Endodermal cell (in vitro differentiated cells): ENCODE measurements around the gene LRP5. TPM values are rescaled to one million over a fixed set of nuclear protein-coding genes. Genes with fewer than 3 reads are reported as not detected.

Experiments
- DNase-seq: peaks from one replicate; pipeline ENCODE4 v3.0.0-alpha.2; 2017
- H3K27ac ChIP-seq: 2 replicates; pipeline ENCODE4 v1.5.1; 2013; ENCODE audit warnings: mild to moderate bottlenecking, low read depth, low read length, moderate library complexity
- H3K27me3 ChIP-seq: 2 replicates; pipeline ENCODE4 v1.6.1; 2013; ENCODE audit warnings: mild to moderate bottlenecking, low read length, moderate library complexity; ENCODE audit not compliant: insufficient read depth, control insufficient read depth, poor library complexity, severe bottlenecking
- H3K36me3 ChIP-seq: 2 replicates; pipeline ENCODE4 v1.7.0; 2013; ENCODE audit warnings: mild to moderate bottlenecking, low read length, moderate library complexity; ENCODE audit not compliant: control insufficient read depth, insufficient read depth
- H3K4me1 ChIP-seq: one replicate; pipeline ENCODE4 v1.7.0; 2013; ENCODE audit warnings: low read length; ENCODE audit not compliant: control insufficient read depth, insufficient read depth
- H3K4me3 ChIP-seq: 2 replicates; pipeline ENCODE4 v1.5.1; 2013; ENCODE audit warnings: mild to moderate bottlenecking, low read length, moderate library complexity
- H3K9ac ChIP-seq: 2 replicates; pipeline ENCODE4 v1.6.1; 2013; ENCODE audit warnings: mild to moderate bottlenecking, low read length, moderate library complexity; ENCODE audit not compliant: poor library complexity, severe bottlenecking; ENCODE audit errors: extremely low read depth
- H3K9me3 ChIP-seq: 2 replicates; pipeline ENCODE4 v1.6.1; 2013; ENCODE audit warnings: mild to moderate bottlenecking, low read length, moderate library complexity; ENCODE audit not compliant: control insufficient read depth
- H3K27ac Mint-ChIP-seq: 2 replicates; pipeline ENCODE4 v1.8.0; 2020; ENCODE audit warnings: mixed read lengths
- H3K27me3 Mint-ChIP-seq: 2 replicates; pipeline ENCODE4 v1.8.0; 2021; ENCODE audit warnings: mild to moderate bottlenecking, mixed read lengths; ENCODE audit not compliant: insufficient read depth
- H3K36me3 Mint-ChIP-seq: 2 replicates; pipeline ENCODE4 v1.8.0; 2020; ENCODE audit warnings: low read depth, mixed read lengths
- H3K4me1 Mint-ChIP-seq: 2 replicates; pipeline ENCODE4 v1.8.0; 2020; ENCODE audit warnings: mixed read lengths
- H3K4me3 Mint-ChIP-seq: 2 replicates; pipeline ENCODE4 v1.8.0; 2020; ENCODE audit warnings: mild to moderate bottlenecking, moderate library complexity, mixed read lengths
- H3K9me3 Mint-ChIP-seq: 2 replicates; pipeline ENCODE4 v1.8.0; 2020; ENCODE audit warnings: mild to moderate bottlenecking, mixed read lengths
- CTCF ChIP-seq: fragments of 200-600 bp; sonication (generic); conservative IDR thresholded peaks from 2 replicates; pipeline ENCODE4 v1.5.0; 2021; ENCODE audit warnings: antibody characterized with exemption, mild to moderate bottlenecking
- WGBS, 2 experiments: methylation state at CpG; one replicate each; pipeline versions ENCODE4 v1.1.5 to v1.1.7; 2013; ENCODE audit warnings: missing lambda C conversion rate in 2 of 2, mixed read lengths in 1 of 2; ENCODE audit not compliant: insufficient coverage in 1 of 2, insufficient read length in 1 of 2; 5-methylcytosine and 5-hydroxymethylcytosine counted together
- total RNA-seq, 2 donors: library from RNA; stranded (reverse); fragmentation: NEBNext Ultra II Directional in 1 of 2; extraction: Animal tissue kit (Norgen Biotek cat#: 25700) in 1 of 2; gene quantifications; 2 replicates in 1 of 2; 3 replicates in 1 of 2; pipeline ENCODE4 v1.2.1, GENCODE V29; 2021

The LRP5 gene
- total RNA-seq, 2 donors from 2014 or later, result 58.2 to 64.1 TPM

GRCh38 chr11:68297052-68297378 is 15.4 kb upstream of the LRP5 start:
- H3K4me3 ChIP-seq, result no peak overlapping the region
- Mint-ChIP-seq H3K27ac (no peak overlapping the region), H3K36me3 (no peaks in the 10 kb centered on the region), H3K4me1 (no peaks in the 10 kb centered on the region), H3K9me3 (no peaks in the 10 kb centered on the region), H3K4me3 (no peak overlapping the region), H3K27me3 (peaks cover 6% of the 10 kb centered on the region)
- DNase-seq, result no peak
- no peaks in the 10 kb centered on the region for H3K9me3 ChIP-seq
- no peak overlapping the region for H3K27ac ChIP-seq
- H3K4me1 ChIP-seq, result no peaks in the 10 kb centered on the region
- no peaks in the 10 kb centered on the region for H3K27me3 ChIP-seq
- H3K9ac ChIP-seq, result no peak overlapping the region
- H3K36me3 ChIP-seq, result no peaks in the 10 kb centered on the region
- no peak for TF ChIP-seq CTCF
- 90 to 93% methylated on average over 5 to 6 of the region's 6 CpGs for WGBS, 2 experiments

- Histone ChIP-seq H3K36me3 (no peaks in the 10 kb centered on the region), H3K27ac (no peak overlapping the region), H3K9ac (no peak overlapping the region), H3K4me3 (no peak overlapping the region), H3K27me3 (no peaks in the 10 kb centered on the region), H3K4me1 (no peaks in the 10 kb centered on the region), H3K9me3 (no peaks in the 10 kb centered on the region)
- Mint-ChIP-seq H3K9me3 (no peaks in the 10 kb centered on the region), H3K27ac (no peak overlapping the region), H3K27me3 (peaks cover 6% of the 10 kb centered on the region), H3K36me3 (no peaks in the 10 kb centered on the region), H3K4me1 (no peaks in the 10 kb centered on the region), H3K4me3 (no peak overlapping the region)
- WGBS, 2 experiments, result 58 to 65% methylated on average over 5 to 10 of the region's 10 CpGs
- DNase-seq, result no peak
- TF ChIP-seq CTCF, result no peak
Measured at GRCh38 chr11:68297494-68297811, 14.9 kb upstream of the LRP5 start.

- Histone ChIP-seq H3K27ac (no peak overlapping the region), H3K27me3 (no peaks in the 10 kb centered on the region), H3K4me3 (no peak overlapping the region), H3K36me3 (no peaks in the 10 kb centered on the region), H3K9me3 (no peaks in the 10 kb centered on the region), H3K4me1 (no peaks in the 10 kb centered on the region), H3K9ac (no peak overlapping the region)
- WGBS, 2 experiments, result 44 to 72% methylated on average over 21 to 40 of the region's 40 CpGs
- Mint-ChIP-seq H3K27me3 (peaks cover 6% of the 10 kb centered on the region), H3K4me1 (no peaks in the 10 kb centered on the region), H3K4me3 (no peak overlapping the region), H3K27ac (no peak overlapping the region), H3K9me3 (peaks cover 5% of the 10 kb centered on the region), H3K36me3 (no peaks in the 10 kb centered on the region)
- DNase-seq, result peak; percentile 93
- TF ChIP-seq CTCF, result peak; percentile 97
Measured at GRCh38 chr11:68297812-68298658, 14.4 kb upstream of the LRP5 start.
